ENCODE data around the gene DKK2.

DNA sequence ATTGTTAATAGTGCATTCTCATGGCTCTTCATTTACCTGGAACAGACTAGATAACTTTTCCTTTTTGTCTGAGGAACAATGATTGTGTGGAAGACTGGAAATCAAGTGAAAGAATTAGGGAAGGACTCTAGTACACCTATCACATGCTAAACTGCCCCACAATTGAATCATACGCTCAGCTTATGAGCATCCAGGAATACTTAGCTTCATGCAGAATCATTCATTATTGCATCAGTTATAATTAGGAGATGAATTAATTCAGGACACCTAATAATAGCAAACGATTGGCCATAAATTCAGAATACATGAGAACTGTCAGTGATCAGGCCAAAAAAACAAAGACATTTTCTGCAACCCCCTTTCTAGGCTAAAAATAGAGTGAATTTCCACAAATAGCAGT, 106.9 kb downstream of the DKK2 start:
- TF ChIP-seq, protein P1, sequence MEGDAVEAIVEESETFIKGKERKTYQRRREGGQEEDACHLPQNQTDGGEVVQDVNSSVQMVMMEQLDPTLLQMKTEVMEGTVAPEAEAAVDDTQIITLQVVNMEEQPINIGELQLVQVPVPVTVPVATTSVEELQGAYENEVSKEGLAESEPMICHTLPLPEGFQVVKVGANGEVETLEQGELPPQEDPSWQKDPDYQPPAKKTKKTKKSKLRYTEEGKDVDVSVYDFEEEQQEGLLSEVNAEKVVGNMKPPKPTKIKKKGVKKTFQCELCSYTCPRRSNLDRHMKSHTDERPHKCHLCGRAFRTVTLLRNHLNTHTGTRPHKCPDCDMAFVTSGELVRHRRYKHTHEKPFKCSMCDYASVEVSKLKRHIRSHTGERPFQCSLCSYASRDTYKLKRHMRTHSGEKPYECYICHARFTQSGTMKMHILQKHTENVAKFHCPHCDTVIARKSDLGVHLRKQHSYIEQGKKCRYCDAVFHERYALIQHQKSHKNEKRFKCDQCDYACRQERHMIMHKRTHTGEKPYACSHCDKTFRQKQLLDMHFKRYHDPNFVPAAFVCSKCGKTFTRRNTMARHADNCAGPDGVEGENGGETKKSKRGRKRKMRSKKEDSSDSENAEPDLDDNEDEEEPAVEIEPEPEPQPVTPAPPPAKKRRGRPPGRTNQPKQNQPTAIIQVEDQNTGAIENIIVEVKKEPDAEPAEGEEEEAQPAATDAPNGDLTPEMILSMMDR (IDR thresholded peaks at IDR 0.05; ENCODE audit: low read depth, low read length): no peak
- TF ChIP-seq EZH2phosphoT487 (IDR thresholded peaks at IDR 0.05; ENCODE audit: low read depth): no peak

Measured in OCI-LY3 (cell line).